Nephron (organoid): ENCODE results near the gene FGF18.

Experiments
- H3K27ac Mint-ChIP-seq, 3 experiments: 2 replicates each; pipeline ENCODE4 v1.8.0; 2020; ENCODE audit warnings: mixed read lengths in 3 of 3, mild to moderate bottlenecking in 2 of 3, moderate library complexity in 1 of 3
- H3K27me3 Mint-ChIP-seq: 2 replicates; pipeline ENCODE4 v1.8.0; 2021; ENCODE audit warnings: low read depth, mild to moderate bottlenecking, moderate library complexity, mixed read lengths
- H3K36me3 Mint-ChIP-seq: 2 replicates; pipeline ENCODE4 v1.8.0; 2020; ENCODE audit warnings: low read depth, mixed read lengths
- H3K4me1 Mint-ChIP-seq: 2 replicates; pipeline ENCODE4 v1.8.0; 2020; ENCODE audit warnings: mixed read lengths
- H3K4me3 Mint-ChIP-seq, 3 experiments: 2 replicates each; pipeline ENCODE4 v1.8.0; 2020; ENCODE audit warnings: mild to moderate bottlenecking in 3 of 3, mixed read lengths in 3 of 3, moderate library complexity in 2 of 3
- H3K9me3 Mint-ChIP-seq: 2 replicates; pipeline ENCODE4 v1.8.0; 2020; ENCODE audit warnings: mixed read lengths
- TF ChIP-seq, protein P1 (sequence below), 3 experiments: fragments of 200-600 bp; sonication (generic); IDR thresholded peaks; one replicate each; pipeline ENCODE4 v1.5.0; 2021; ENCODE audit warnings: antibody characterized with exemption in 3 of 3; ENCODE audit not compliant: unreplicated experiment in 3 of 3

Gene FGF18

DNA sequence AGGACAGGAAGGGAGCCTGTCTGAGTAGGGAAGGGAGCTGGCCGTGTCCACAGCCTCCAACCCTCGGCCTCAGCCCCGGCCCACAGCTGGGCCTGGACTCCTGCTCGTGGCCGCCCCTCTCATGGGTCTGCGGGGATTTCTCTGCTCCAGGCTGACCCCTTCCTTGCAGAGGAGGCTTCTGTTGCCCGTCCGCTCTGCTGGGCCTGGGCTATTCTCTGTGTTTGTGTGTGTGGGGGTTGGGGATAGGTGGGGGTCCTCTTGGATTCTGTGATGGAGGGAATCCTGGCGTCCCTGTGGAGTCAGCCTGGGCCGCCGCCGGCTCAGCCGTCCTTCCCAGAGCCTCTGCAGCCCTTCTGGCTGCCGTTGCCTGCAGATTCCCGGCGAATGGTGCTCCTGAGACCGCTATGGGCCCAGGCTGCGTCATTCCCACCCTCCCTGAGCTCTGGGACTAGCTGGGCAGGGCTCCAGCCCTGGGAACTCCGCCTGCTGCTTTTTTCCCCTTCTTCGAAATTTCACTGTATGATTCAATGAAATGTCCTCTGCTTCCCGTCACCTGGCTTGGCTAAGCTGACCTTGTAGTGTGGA lies 64.2 kb downstream of the FGF18 start:
- TF ChIP-seq, protein P1, sequence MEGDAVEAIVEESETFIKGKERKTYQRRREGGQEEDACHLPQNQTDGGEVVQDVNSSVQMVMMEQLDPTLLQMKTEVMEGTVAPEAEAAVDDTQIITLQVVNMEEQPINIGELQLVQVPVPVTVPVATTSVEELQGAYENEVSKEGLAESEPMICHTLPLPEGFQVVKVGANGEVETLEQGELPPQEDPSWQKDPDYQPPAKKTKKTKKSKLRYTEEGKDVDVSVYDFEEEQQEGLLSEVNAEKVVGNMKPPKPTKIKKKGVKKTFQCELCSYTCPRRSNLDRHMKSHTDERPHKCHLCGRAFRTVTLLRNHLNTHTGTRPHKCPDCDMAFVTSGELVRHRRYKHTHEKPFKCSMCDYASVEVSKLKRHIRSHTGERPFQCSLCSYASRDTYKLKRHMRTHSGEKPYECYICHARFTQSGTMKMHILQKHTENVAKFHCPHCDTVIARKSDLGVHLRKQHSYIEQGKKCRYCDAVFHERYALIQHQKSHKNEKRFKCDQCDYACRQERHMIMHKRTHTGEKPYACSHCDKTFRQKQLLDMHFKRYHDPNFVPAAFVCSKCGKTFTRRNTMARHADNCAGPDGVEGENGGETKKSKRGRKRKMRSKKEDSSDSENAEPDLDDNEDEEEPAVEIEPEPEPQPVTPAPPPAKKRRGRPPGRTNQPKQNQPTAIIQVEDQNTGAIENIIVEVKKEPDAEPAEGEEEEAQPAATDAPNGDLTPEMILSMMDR (IDR thresholded peaks at IDR 0.05; ENCODE audit: unreplicated experiment in 3 of 3): no peak
- Mint-ChIP-seq H3K36me3 (no peaks in the 10 kb centered on the region), H3K4me3 (no peak overlapping the region), H3K4me1 (peaks cover 46% of the 10 kb centered on the region), H3K27ac (peak overlapping the region; percentile 49 to 73 (median 65)), H3K9me3 (no peaks in the 10 kb centered on the region), H3K27me3 (peaks cover 12% of the 10 kb centered on the region)

DNA sequence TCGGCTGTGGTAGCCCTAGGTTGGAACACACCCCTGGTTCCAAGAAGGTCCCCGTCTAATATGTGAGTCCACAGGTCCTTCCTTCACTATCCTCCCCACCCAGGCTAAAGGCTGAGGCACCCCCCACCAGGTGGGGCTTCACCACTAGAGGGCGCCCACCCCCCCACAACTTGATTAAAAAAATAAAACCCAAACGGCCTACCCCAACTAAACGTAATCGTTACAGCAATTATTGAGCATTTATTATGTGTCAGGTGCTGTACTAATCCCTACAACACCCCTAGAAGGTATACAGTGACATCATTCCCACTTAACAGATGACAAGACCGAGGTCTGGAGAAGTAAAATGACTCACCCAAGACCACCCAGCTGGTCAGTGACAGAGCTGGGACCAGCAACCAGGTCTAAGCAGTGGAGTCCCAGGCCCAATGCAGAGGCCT lies 65.0 kb downstream of the FGF18 start:
- Mint-ChIP-seq H3K4me1 (peaks cover 46% of the 10 kb centered on the region), H3K36me3 (no peaks in the 10 kb centered on the region), H3K27ac (peak overlapping the region in 2 of 3 experiments; percentile 65 to 73), H3K27me3 (peaks cover 12% of the 10 kb centered on the region), H3K4me3 (no peak overlapping the region), H3K9me3 (no peaks in the 10 kb centered on the region)
- TF ChIP-seq, protein P1 (IDR thresholded peaks at IDR 0.05; ENCODE audit: unreplicated experiment in 3 of 3): peak; percentile 36 to 50 (median 40)

DNA sequence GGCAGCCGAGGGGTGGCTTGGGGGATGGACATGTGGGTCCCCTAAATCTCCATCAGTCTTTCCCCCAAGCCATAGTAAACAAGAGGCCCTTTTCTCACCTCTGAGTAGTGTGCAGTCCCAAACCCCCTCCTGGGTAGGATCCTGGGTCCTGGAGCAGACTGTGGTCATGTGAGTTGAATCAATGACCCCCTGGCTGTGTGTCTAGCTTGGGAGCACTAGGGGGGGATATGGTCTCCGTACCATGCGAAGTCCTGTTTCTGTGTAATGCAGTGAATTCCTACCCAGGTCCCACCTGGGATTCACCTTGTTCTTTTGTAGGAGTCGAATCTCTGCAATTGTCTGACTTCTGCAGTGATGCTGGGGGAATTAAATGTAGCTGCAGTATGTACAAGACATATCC lies 66.2 kb downstream of the FGF18 start:
- Mint-ChIP-seq H3K4me1 (peaks cover 43% of the 10 kb centered on the region), H3K27me3 (peaks cover 17% of the 10 kb centered on the region), H3K36me3 (no peaks in the 10 kb centered on the region), H3K27ac (peak overlapping the region in 1 of 3 experiments; percentile 11), H3K4me3 (no peak overlapping the region), H3K9me3 (no peaks in the 10 kb centered on the region)
- TF ChIP-seq, protein P1 (IDR thresholded peaks at IDR 0.05; ENCODE audit: unreplicated experiment in 3 of 3): no peak

DNA sequence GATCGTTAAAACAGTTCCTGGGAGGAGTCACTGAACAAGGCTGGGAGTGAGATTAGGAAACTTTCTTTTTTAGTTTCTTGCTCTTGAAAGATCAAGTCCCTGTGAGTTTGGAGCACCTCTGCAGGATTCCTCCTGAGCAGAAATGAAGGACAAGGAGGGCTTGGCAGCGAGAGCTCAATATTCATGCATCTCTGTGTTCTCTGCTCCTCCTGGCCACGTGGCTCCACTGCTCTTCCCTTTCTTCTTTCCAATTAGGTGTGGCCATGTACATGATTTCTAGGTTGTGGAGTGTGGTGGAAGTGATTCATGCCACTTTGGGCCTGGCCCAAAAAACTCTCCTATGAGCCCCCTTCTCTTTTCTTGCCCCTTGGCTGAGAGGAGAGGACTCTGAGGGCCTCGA lies 67.2 kb downstream of the FGF18 start:
- H3K9me3 Mint-ChIP-seq: no peaks in the 10 kb centered on the region
- no peaks in the 10 kb centered on the region for H3K36me3 Mint-ChIP-seq
- TF ChIP-seq, protein P1 (IDR thresholded peaks at IDR 0.05; ENCODE audit: unreplicated experiment in 3 of 3): no peak
- no peak overlapping the region for H3K27ac Mint-ChIP-seq
- H3K27me3 Mint-ChIP-seq: peaks cover 21% of the 10 kb centered on the region
- peaks cover 43% of the 10 kb centered on the region for H3K4me1 Mint-ChIP-seq
- no peak overlapping the region for H3K4me3 Mint-ChIP-seq

DNA sequence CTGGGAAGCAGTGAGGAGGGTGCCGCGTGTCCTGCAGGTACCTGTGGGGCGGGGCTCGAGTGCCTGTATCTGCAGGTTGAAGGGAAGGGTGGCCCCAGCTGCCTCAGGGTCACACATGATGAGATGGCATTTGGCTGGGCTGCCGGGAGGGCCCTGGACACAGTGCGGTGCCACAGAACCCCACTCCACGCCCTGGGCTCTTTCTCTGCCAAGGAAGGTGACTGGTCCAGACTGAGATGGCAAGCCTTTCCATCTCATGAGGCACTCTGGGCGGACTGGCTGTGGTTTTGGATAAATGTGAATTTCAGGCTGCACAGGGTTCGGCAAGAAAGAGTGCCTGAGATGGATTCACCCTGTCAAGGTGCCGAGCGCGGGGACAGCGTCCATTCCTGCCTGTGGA lies 69.4 kb downstream of the FGF18 start:
- Mint-ChIP-seq H3K9me3 (no peaks in the 10 kb centered on the region), H3K4me3 (no peak overlapping the region), H3K4me1 (peaks cover 35% of the 10 kb centered on the region), H3K27ac (peak overlapping the region in 1 of 3 experiments; percentile 25), H3K27me3 (peaks cover 20% of the 10 kb centered on the region), H3K36me3 (no peaks in the 10 kb centered on the region)
- TF ChIP-seq, protein P1 (IDR thresholded peaks at IDR 0.05; ENCODE audit: unreplicated experiment in 3 of 3): no peak

DNA sequence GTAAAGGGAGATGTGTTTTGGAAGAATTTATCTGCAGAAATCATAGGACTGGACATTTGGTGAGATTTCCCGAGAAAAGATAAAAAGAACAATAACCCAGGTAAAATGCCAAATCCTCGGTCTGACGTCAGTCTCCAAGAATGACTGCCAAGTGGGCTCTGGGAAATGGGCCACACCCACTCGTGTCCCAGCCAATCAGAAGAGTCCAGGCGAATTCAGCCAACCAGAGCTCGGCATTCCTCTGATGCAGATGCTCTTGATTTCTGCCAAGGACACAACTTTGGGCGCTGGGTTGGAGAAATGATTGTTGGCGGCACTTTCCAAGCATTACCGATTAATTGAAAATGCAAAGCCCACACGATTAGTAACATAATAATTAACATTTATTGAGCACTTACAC lies 73.3 kb downstream of the FGF18 start:
- TF ChIP-seq, protein P1 (IDR thresholded peaks at IDR 0.05; ENCODE audit: unreplicated experiment in 3 of 3): no peak
- Mint-ChIP-seq H3K27me3 (peaks cover 19% of the 10 kb centered on the region), H3K36me3 (no peaks in the 10 kb centered on the region)

More for the DNA sequence above, 73.3 kb downstream of the FGF18 start:
- no peaks in the 10 kb centered on the region for H3K9me3 Mint-ChIP-seq
- peaks cover 50% of the 10 kb centered on the region for H3K4me1 Mint-ChIP-seq
- H3K4me3 Mint-ChIP-seq: no peak overlapping the region
- peak overlapping the region in 2 of 3 experiments; percentile 35 to 99 for H3K27ac Mint-ChIP-seq
